ENCODE results near the gene HGF. TPM values are rescaled to one million over a fixed set of nuclear protein-coding genes. Genes with fewer than 3 reads are reported as not detected.

The HGF gene
- total and polyA plus RNA-seq, 2 experiments from 2014 or later = 13.4 to 33.2 TPM

DNA sequence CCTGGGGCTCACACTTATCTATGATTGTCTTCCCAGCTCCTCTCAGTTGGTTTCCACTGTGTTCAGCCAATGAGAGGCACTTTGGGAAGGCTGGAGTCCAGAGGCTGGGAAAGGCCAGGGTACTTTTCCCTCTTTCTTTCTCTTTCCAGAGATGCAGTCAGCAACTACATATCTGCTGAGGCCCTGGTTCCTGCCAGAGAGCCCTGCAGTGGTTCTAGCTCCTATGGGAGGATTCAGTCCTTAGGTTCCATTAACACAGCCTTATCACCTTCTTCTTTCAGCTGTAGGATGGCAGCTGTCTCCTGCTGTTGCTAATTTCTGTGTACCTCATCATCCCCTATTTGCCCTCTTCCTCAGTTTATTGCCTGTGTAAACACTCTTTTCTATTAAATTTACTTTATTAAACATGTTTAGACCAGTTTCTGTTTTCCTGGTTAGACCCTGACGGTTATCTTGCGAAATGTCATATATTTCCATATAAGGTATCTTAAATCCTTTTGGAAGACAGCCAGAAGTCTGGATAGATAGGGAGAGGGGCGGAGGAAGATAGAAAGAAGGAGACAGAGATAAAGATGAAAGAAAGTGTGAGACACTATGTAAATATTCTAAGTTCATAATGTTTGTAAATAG is 100.3 kb downstream of the HGF start:
- Histone ChIP-seq H3K9me3 (ENCODE audit: low read depth) (no peaks in the 10 kb centered on the region), H2AFZ (no peak overlapping the region), H3K36me3 (replicated peaks; ENCODE audit: insufficient read depth, low read depth) (no peaks in the 10 kb centered on the region), H4K20me1 (ENCODE audit: insufficient read depth, poor library complexity, severe bottlenecking) (no peaks in the 10 kb centered on the region), H3K4me2 (no peak overlapping the region), H3K79me2 (no peaks in the 10 kb centered on the region), H3K27me3 (no peaks in the 10 kb centered on the region), H3K27ac (peak overlapping the region; percentile 3), H3K4me1 (ENCODE audit: insufficient read depth) (no peaks in the 10 kb centered on the region), H3K4me3 (no peak overlapping the region), H3K9me2 (replicated peaks; ENCODE audit: insufficient read depth) (no peaks in the 10 kb centered on the region)
- TF ChIP-seq, protein P1, sequence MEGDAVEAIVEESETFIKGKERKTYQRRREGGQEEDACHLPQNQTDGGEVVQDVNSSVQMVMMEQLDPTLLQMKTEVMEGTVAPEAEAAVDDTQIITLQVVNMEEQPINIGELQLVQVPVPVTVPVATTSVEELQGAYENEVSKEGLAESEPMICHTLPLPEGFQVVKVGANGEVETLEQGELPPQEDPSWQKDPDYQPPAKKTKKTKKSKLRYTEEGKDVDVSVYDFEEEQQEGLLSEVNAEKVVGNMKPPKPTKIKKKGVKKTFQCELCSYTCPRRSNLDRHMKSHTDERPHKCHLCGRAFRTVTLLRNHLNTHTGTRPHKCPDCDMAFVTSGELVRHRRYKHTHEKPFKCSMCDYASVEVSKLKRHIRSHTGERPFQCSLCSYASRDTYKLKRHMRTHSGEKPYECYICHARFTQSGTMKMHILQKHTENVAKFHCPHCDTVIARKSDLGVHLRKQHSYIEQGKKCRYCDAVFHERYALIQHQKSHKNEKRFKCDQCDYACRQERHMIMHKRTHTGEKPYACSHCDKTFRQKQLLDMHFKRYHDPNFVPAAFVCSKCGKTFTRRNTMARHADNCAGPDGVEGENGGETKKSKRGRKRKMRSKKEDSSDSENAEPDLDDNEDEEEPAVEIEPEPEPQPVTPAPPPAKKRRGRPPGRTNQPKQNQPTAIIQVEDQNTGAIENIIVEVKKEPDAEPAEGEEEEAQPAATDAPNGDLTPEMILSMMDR (IDR thresholded peaks at IDR 0.05; ENCODE audit: poor library complexity) = no peak
- no peak for TF ChIP-seq EZH2 (IDR thresholded peaks at IDR 0.05; ENCODE audit: borderline replicate concordance)
- TF ChIP-seq EZH2phosphoT487 (IDR thresholded peaks at IDR 0.05; ENCODE audit: low read depth, severe bottlenecking, unreplicated experiment) = no peak
- WGBS (ENCODE audit: low lambda C conversion rate, missing lambda C conversion rate) = 57% methylated on average over 3 of the region's 3 CpGs
- peak; percentile 49 for DNase-seq (ENCODE audit: low spot score)

DNA sequence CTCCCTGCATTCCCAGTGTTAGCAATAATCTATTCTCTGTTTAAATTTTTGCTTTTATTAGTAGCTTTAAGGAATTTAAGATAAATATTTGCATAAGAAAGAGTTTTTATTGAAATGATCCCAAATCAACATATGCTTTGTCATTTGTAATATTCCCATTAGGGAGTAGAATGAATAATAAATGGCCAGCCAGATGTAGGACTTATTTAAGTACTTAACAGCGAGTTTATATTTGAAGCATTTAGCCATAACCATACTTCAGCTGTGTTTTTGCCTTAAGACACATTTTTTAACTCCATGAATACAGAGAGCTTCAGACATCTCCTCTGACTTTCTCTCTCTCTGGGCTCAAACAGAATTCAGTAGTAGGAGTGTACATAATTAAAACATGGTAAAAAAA is 103.6 kb downstream of the HGF start:
- no peak overlapping the region for H3K4me2 ChIP-seq
- H3K4me3 ChIP-seq = no peak overlapping the region
- no peaks in the 10 kb centered on the region for H3K9me2 ChIP-seq (replicated peaks; ENCODE audit: insufficient read depth)
- no peaks in the 10 kb centered on the region for H3K9me3 ChIP-seq (ENCODE audit: low read depth)
- no peaks in the 10 kb centered on the region for H3K4me1 ChIP-seq (ENCODE audit: insufficient read depth)
- 56% methylated on average over 1 of the region's 1 CpG for WGBS (ENCODE audit: low lambda C conversion rate, missing lambda C conversion rate)
- no peaks in the 10 kb centered on the region for H3K36me3 ChIP-seq (replicated peaks; ENCODE audit: insufficient read depth, low read depth)
- no peak overlapping the region for H2AFZ ChIP-seq
- no peak overlapping the region for H3K27ac ChIP-seq
- H4K20me1 ChIP-seq (ENCODE audit: insufficient read depth, poor library complexity, severe bottlenecking) = no peaks in the 10 kb centered on the region
- no peaks in the 10 kb centered on the region for H3K27me3 ChIP-seq
- TF ChIP-seq EZH2 (IDR thresholded peaks at IDR 0.05; ENCODE audit: borderline replicate concordance) (no peak), EZH2phosphoT487 (IDR thresholded peaks at IDR 0.05; ENCODE audit: low read depth, severe bottlenecking, unreplicated experiment) (no peak)
- TF ChIP-seq, protein P1 (IDR thresholded peaks at IDR 0.05; ENCODE audit: poor library complexity) = no peak
- no peaks in the 10 kb centered on the region for H3K79me2 ChIP-seq
- no peak for DNase-seq (ENCODE audit: low spot score)

DNA sequence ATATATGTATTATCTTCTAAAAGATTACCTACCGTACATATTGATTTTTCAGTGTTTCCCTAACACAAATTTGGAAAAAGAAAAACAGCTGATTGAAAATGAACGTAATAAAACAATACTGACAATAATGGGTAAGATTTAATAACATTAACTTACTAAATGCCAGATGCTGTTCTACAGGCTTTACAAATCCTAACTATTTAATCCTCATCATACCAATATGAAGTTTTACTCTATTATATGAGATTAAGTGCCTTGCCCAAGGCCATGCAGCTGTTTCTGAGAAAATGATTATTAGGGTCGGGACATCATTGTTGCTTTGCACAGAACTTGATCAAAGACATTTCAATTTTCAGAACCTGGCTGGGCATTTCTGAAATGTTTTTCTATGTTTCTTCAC is 104.6 kb downstream of the HGF start:
- Histone ChIP-seq H3K36me3 (replicated peaks; ENCODE audit: insufficient read depth, low read depth) (no peaks in the 10 kb centered on the region), H3K4me3 (no peak overlapping the region), H3K9me2 (replicated peaks; ENCODE audit: insufficient read depth) (no peaks in the 10 kb centered on the region), H3K27me3 (no peaks in the 10 kb centered on the region), H4K20me1 (ENCODE audit: insufficient read depth, poor library complexity, severe bottlenecking) (no peaks in the 10 kb centered on the region), H3K4me2 (no peak overlapping the region), H2AFZ (no peak overlapping the region), H3K9me3 (ENCODE audit: low read depth) (no peaks in the 10 kb centered on the region), H3K27ac (no peak overlapping the region), H3K79me2 (no peaks in the 10 kb centered on the region), H3K4me1 (ENCODE audit: insufficient read depth) (no peaks in the 10 kb centered on the region)
- TF ChIP-seq EZH2phosphoT487 (IDR thresholded peaks at IDR 0.05; ENCODE audit: low read depth, severe bottlenecking, unreplicated experiment) (no peak), EZH2 (IDR thresholded peaks at IDR 0.05; ENCODE audit: borderline replicate concordance) (no peak)
- TF ChIP-seq, protein P1 (IDR thresholded peaks at IDR 0.05; ENCODE audit: poor library complexity) = no peak
- WGBS (ENCODE audit: low lambda C conversion rate, missing lambda C conversion rate) = 64% methylated on average over 3 of the region's 3 CpGs
- no peak for DNase-seq (ENCODE audit: low spot score)

Measured in hepatocyte (in vitro differentiated cells).